Mammary epithelial cell (primary cell): ENCODE measurements around the gene C19orf25.

Experiments
- EZH2 ChIP-seq: IDR thresholded peaks from 2 replicates; pipeline ENCODE4 v1.6.1; 2012; ENCODE audit warnings: low read length, inconsistent platforms, borderline replicate concordance
- TF ChIP-seq, protein P1 (sequence below), 2 donors: IDR thresholded peaks in 1 of 2; conservative IDR thresholded peaks in 1 of 2; 2 replicates each; pipeline ENCODE4 v1.5.1; 2011 to 2012; ENCODE audit warnings: inconsistent platforms in 2 of 2, low read length in 2 of 2, mild to moderate bottlenecking in 2 of 2, control low read depth in 1 of 2, low read depth in 1 of 2; ENCODE audit not compliant: insufficient read depth in 1 of 2; ENCODE audit errors: extremely low read depth in 1 of 2

DNA sequence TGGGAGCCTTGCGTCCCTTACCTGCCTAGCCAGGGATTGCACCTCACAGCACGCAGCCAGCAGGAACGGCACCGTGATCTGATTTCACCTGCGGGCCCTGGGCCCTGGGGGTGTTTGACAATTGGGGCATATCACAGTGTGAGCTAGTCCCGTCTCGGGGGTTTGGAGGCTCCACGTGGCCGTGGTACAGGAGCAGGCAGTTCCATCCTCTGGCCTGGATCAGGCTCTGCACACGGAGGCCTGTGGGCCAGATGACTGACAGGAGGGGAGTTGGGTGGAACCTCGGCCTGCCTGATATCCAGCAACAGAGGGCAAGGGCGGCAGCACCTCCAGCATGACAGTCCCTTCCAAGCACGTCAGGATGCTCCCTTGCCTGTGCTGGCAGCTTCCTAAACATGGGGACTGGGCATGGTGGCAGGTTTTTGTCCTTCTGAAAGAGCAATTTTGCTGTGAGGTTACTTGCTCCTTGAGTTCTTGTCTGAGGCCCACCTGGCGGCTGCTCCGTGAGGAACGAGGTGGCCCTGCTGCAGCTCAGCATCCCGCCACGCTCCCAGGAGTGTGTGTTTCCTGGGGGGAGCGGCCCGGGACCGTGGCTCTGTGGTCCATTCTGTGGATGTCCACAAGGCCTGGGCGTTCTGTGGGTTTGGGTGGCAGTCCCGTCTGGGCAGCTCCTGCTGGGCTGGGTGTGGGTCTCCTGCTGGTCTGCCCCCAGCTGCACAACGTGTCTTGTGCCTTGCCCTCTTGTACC, 47.1 kb downstream of the C19orf25 start:
- TF ChIP-seq, protein P1, sequence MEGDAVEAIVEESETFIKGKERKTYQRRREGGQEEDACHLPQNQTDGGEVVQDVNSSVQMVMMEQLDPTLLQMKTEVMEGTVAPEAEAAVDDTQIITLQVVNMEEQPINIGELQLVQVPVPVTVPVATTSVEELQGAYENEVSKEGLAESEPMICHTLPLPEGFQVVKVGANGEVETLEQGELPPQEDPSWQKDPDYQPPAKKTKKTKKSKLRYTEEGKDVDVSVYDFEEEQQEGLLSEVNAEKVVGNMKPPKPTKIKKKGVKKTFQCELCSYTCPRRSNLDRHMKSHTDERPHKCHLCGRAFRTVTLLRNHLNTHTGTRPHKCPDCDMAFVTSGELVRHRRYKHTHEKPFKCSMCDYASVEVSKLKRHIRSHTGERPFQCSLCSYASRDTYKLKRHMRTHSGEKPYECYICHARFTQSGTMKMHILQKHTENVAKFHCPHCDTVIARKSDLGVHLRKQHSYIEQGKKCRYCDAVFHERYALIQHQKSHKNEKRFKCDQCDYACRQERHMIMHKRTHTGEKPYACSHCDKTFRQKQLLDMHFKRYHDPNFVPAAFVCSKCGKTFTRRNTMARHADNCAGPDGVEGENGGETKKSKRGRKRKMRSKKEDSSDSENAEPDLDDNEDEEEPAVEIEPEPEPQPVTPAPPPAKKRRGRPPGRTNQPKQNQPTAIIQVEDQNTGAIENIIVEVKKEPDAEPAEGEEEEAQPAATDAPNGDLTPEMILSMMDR (conservative IDR thresholded peaks at IDR 0.05 in 1 of 2, IDR thresholded peaks at IDR 0.05 in 1 of 2; ENCODE audit: extremely low read depth in 1 of 2, insufficient read depth in 1 of 2, low read depth in 1 of 2, low read length in 2 of 2) = no peak
- TF ChIP-seq EZH2 = no peak
